Superior temporal gyrus (tissue), 1 donor: ENCODE results near the gene CAPN10.

ENCODE experiments used
- DNase-seq: peaks from one replicate; pipeline ENCODE4 v3.0.0-alpha.2; 2016; ENCODE audit errors: extremely low spot score

Gene CAPN10

GRCh38 chr2:240637901-240638345 is 51.4 kb downstream of the CAPN10 start:
- no peak for DNase-seq

- DNase-seq = no peak
Measured at GRCh38 chr2:240638512-240639160, 52.1 kb downstream of the CAPN10 start.

GRCh38 chr2:240639566-240639965 is 53.0 kb downstream of the CAPN10 start:
- DNase-seq = no peak

GRCh38 chr2:240640939-240641338 is 54.4 kb downstream of the CAPN10 start:
- DNase-seq = no peak

- DNase-seq = no peak
Measured at GRCh38 chr2:240642061-240642805, 55.7 kb downstream of the CAPN10 start.

DNA sequence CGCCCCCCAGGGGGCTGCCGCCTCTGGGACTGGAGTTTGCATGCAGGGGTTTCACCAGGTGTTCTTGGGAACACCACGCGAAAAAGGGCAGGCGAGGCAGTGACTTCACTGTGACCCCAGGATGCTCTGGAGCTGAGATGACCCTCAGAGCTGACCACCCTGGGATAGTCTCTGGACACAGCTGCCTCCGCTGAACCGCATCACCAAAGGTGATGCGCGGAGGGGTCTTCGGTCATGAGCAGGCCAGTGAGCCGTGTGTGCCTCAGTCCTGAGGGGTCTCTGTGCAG is 56.2 kb downstream of the CAPN10 start:
- no peak for DNase-seq

DNA sequence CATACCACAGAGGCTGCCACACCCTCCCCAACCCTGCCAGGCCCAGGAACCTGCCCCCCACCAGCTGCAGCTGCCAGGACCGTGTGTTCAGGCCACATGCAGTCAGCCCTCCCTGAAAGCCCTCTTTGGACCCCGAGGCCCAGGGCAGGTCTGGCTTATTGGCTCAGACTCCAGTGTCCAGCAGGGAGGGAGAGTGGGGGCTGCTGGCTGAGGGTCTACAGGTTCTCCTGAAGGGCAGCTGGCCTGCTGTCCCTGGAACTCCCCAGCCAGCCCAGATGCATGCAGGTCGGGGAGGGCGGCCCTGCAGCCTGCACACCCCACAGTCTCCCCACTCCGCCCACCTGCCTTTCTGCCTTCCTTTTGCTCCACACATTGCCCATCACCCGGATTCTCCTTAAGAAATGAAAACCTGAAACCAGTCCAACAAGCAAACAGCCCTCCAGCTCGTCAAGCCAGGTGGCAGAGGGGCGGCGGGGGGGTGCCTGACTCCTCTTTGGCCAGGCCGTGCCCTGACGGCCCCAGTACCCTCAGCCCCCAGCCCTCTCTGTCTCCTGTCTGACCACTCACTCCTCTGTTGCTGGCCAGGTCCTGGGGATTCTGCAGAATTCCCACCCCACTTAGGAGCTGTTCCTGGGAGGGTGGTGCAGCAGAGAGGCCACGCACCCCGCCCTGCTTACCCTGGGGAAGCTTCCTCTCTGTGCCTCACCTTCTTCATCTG is 56.7 kb downstream of the CAPN10 start:
- no peak for DNase-seq

GRCh38 chr2:240643811-240644150 is 57.2 kb downstream of the CAPN10 start:
- DNase-seq = no peak

- no peak for DNase-seq
Measured at GRCh38 chr2:240644171-240644651, 57.7 kb downstream of the CAPN10 start.

GRCh38 chr2:240644859-240645301 is 58.3 kb downstream of the CAPN10 start:
- DNase-seq = no peak

DNA sequence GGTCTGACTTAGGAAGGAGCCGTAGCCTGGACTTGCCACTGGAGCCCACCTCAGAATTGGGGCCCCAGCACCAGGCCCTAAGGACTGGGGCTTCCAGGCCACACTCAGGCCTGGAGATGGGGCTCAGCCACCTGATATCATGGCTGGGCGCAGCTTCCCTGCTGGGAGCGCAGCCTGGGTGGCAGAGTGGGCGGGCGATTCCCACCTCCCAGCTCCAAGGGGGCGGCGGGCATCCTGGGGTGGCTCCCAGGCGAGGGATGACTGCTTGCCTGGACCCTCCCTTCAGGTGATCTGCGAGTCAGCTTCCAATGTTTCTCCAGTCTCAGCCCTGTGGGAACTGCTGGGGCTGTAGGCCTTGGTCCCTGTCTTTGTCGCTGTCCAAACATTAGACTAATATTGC is 58.8 kb downstream of the CAPN10 start:
- DNase-seq = no peak

- DNase-seq = no peak
Measured at GRCh38 chr2:240645801-240646175, 59.3 kb downstream of the CAPN10 start.

GRCh38 chr2:240646176-240646899 is 59.8 kb downstream of the CAPN10 start:
- DNase-seq = no peak

DNA sequence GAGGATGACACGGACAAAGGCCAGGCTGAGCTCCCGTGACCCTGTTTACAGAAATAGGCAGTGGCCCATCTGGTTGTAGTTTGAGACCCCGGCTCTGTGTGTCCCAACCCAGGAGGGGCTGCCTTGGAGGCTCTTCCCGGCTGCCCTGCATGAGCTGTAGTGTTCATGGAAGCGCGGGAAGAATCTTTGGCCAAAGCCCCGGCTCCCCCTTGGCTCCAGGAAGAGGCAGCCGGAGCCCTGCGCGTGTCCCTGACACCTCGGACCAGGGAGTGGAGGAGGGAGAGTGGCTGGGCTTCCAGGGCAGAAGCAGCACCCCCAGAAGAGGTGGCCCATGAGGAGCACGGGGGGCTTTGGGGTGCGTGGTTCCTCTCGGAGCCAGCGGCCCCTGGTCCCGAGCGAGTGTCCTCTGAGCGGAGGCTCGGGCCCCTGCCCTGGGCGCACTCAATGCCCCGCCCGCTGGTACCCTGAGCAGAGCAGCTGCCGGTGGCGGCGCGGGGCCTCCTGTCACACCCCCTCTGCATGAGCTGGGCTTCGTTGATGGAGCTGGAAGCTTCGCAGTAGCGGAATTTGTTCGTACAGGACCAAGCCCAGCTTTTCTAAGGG is 60.5 kb downstream of the CAPN10 start:
- no peak for DNase-seq

GRCh38 chr2:240647503-240648154 is 61.1 kb downstream of the CAPN10 start:
- no peak for DNase-seq

DNA sequence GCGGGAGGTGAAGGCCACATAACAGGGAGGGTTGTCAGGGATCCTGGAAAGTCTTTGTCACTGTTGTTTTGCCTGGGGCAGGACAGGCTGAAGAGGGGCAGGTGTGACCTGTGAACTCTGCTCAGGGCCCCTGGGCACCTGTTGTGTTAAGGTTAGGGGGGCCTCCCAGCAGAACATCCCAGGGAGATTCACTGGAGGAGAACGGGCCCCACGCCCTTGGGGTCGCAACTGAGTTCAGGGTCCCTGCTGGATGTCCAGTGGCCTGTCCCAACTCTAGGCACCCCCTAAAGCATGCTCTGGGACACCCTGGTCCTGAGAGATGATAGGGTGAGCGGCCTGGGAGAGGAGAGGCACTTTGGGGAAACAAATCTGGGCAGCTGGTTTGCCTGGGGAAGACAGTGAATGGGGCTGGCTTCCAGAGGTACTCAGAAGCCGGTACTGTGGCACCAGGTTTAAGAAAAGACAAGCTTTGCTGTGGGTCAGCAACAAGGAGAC is 61.7 kb downstream of the CAPN10 start:
- DNase-seq = no peak
